IMR-90 (cell line): ENCODE measurements around the gene JMJD1C.

Source experiments
- CEBPB ChIP-seq: IDR thresholded peaks from 2 replicates; pipeline ENCODE4 v1.6.1; 2012; ENCODE audit warnings: low read depth, low read length, improper control_type of control experiment
- FOS ChIP-seq: fragments of 150-350 bp; IDR thresholded peaks from 2 replicates; pipeline ENCODE4 v1.6.1; 2016; ENCODE audit warnings: low read depth, low read length
- MAFK ChIP-seq: IDR thresholded peaks from 2 replicates; pipeline ENCODE4 v1.6.1; 2012; ENCODE audit warnings: low read depth, low read length, improper control_type of control experiment
- MAZ ChIP-seq: IDR thresholded peaks from 2 replicates; pipeline ENCODE4 v1.6.1; 2012; ENCODE audit warnings: low read depth, mild to moderate bottlenecking, low read length, improper control_type of control experiment, moderate library complexity, borderline replicate concordance
- POLR2A ChIP-seq: IDR thresholded peaks from 2 replicates; pipeline ENCODE4 v1.6.1; 2012; ENCODE audit warnings: mild to moderate bottlenecking, low read depth, low read length
- TF ChIP-seq, protein P1 (sequence below): conservative IDR thresholded peaks from 2 replicates; pipeline ENCODE4 v1.5.1; 2012; ENCODE audit warnings: mild to moderate bottlenecking, low read depth, low read length, improper control_type of control experiment
- TF ChIP-seq, protein P2 (sequence below): fragments of 150-350 bp; IDR thresholded peaks from 2 replicates; pipeline ENCODE4 v1.6.1; 2016; ENCODE audit warnings: low read depth, mild to moderate bottlenecking, low read length, moderate library complexity, borderline replicate concordance

DNA sequence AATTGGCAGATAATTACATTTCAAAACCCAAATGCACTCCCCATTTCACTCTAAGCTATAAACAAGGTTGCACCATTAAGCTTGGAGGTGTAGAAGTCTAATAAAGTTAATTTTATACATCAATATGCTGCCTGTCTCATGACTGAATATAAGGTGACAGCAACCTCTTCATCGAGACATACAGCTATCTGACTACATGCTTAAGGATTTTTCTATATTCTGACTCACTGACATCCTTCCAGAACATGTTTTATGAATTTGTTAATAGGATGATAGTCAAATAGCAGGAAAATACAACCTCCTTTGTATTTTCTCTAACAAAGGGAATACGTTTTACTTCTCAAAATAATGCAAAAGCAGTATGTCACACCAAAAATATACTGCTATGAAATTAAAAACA lies 256.1 kb downstream of the JMJD1C start:
- TF ChIP-seq, protein P1, sequence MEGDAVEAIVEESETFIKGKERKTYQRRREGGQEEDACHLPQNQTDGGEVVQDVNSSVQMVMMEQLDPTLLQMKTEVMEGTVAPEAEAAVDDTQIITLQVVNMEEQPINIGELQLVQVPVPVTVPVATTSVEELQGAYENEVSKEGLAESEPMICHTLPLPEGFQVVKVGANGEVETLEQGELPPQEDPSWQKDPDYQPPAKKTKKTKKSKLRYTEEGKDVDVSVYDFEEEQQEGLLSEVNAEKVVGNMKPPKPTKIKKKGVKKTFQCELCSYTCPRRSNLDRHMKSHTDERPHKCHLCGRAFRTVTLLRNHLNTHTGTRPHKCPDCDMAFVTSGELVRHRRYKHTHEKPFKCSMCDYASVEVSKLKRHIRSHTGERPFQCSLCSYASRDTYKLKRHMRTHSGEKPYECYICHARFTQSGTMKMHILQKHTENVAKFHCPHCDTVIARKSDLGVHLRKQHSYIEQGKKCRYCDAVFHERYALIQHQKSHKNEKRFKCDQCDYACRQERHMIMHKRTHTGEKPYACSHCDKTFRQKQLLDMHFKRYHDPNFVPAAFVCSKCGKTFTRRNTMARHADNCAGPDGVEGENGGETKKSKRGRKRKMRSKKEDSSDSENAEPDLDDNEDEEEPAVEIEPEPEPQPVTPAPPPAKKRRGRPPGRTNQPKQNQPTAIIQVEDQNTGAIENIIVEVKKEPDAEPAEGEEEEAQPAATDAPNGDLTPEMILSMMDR: no peak
- TF ChIP-seq FOS: no peak
- TF ChIP-seq MAFK: no peak
- TF ChIP-seq POLR2A: no peak
- no peak for TF ChIP-seq MAZ
- TF ChIP-seq CEBPB: no peak
- TF ChIP-seq, protein P2, sequence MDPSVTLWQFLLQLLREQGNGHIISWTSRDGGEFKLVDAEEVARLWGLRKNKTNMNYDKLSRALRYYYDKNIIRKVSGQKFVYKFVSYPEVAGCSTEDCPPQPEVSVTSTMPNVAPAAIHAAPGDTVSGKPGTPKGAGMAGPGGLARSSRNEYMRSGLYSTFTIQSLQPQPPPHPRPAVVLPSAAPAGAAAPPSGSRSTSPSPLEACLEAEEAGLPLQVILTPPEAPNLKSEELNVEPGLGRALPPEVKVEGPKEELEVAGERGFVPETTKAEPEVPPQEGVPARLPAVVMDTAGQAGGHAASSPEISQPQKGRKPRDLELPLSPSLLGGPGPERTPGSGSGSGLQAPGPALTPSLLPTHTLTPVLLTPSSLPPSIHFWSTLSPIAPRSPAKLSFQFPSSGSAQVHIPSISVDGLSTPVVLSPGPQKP: no peak
